Endothelial cell of umbilical vein (primary cell): Measurements from ENCODE around the gene ANKRD33B. TPM values are rescaled to one million over a fixed set of nuclear protein-coding genes. Genes with fewer than 3 reads are reported as not detected.

ENCODE experiments used
- BruUV-seq: library from RNA; stranded (reverse); fragments of 400-500 nt; replicated peaks from 2 replicates; lab custom pipeline; 2021; lab: Mats Ljungman, UMichigan
- CTCF ChIA-PET: fragments of 300-600, 350-600 bp; sonication (Branson Sonifier 250); formaldehyde crosslinking; loops from one replicate; lab custom pipeline; 2021; ENCODE audit warnings: antibody characterized with exemption, inconsistent platforms; lab: Charles Lee
- POLR2A ChIA-PET: fragments of 300-600, 350-600 bp; sonication (Branson Sonifier 250); formaldehyde crosslinking; loops from one replicate; lab custom pipeline; 2021; ENCODE audit warnings: antibody characterized with exemption, inconsistent platforms; lab: Charles Lee
- DNase-seq: peaks from one replicate; pipeline ENCODE4 v3.0.0-alpha.2; 2011; ENCODE audit warnings: low read depth, low spot score
- FAIRE-seq: peaks from 2 replicates; lab custom pipeline; 2011; peaks lifted over from hg19 to GRCh38; lab: Jason Lieb, UNC
- H2AFZ ChIP-seq: 2 replicates; pipeline ENCODE4 v1.6.0; 2012; ENCODE audit warnings: low read depth, low read length, control low read depth, inconsistent platforms
- H3K27ac ChIP-seq: 2 replicates; pipeline ENCODE4 v1.5.1; 2011; ENCODE audit warnings: low read depth, mild to moderate bottlenecking, control low read depth, low read length, moderate library complexity; ENCODE audit not compliant: insufficient read depth
- H3K27me3 ChIP-seq, 2 experiments: 2 replicates each; pipeline versions ENCODE4 v1.6.0 to v1.6.1; 2011; ENCODE audit warnings: low read length in 2 of 2, mixed read lengths in 1 of 2; ENCODE audit not compliant: control insufficient read depth in 2 of 2, insufficient read depth in 2 of 2
- H3K36me3 ChIP-seq, 2 experiments: 2 replicates in 1 of 2; 3 replicates in 1 of 2; pipeline ENCODE4 v1.5.1; 2011; ENCODE audit warnings: low read length in 2 of 2, mild to moderate bottlenecking in 1 of 2, moderate library complexity in 1 of 2; ENCODE audit not compliant: control insufficient read depth in 2 of 2, insufficient read depth in 2 of 2; ENCODE audit errors: extremely low read depth in 1 of 2
- H3K4me1 ChIP-seq: 3 replicates; pipeline ENCODE4 v1.5.1; 2011; ENCODE audit warnings: mild to moderate bottlenecking, low read length; ENCODE audit not compliant: control insufficient read depth, insufficient read depth; ENCODE audit errors: extremely low read depth
- H3K4me2 ChIP-seq: 2 replicates; pipeline ENCODE4 v1.6.1; 2011; ENCODE audit warnings: low read length, control low read depth, mixed read lengths; ENCODE audit not compliant: insufficient read depth
- H3K4me3 ChIP-seq, 3 experiments: fragments of 200-600 bp in 1 of 3; sonication (generic), shearing (Covaris generic) in 1 of 3; replicated peaks in 1 of 3; 2 replicates each; pipeline ENCODE4 v1.5.1; 2011 to 2016; ENCODE audit warnings: control low read depth in 3 of 3, low read length in 3 of 3, mild to moderate bottlenecking in 2 of 3, inconsistent platforms in 1 of 3, low read depth in 1 of 3, moderate library complexity in 1 of 3; ENCODE audit not compliant: insufficient read depth in 1 of 3
- H3K79me2 ChIP-seq: 2 replicates; pipeline ENCODE4 v1.6.0; 2012; ENCODE audit warnings: low read length, inconsistent platforms; ENCODE audit not compliant: control insufficient read depth, insufficient read depth
- H3K9ac ChIP-seq: replicated peaks from 2 replicates; pipeline ENCODE3; 2011; ENCODE audit warnings: low read length, control low read depth; ENCODE audit not compliant: insufficient read depth; ENCODE audit errors: extremely low read depth
- H3K9me1 ChIP-seq: replicated peaks from 3 replicates; pipeline ENCODE4 v1.6.0; 2011; ENCODE audit warnings: mild to moderate bottlenecking, low read length; ENCODE audit not compliant: control insufficient read depth, insufficient read depth; ENCODE audit errors: extremely low read depth
- H3K9me3 ChIP-seq: replicated peaks from 2 replicates; pipeline ENCODE4 v1.5.1; 2012; ENCODE audit warnings: low read length, inconsistent platforms; ENCODE audit not compliant: control insufficient read depth, insufficient read depth
- H4K20me1 ChIP-seq: replicated peaks from 2 replicates; pipeline ENCODE3; 2011; ENCODE audit warnings: mild to moderate bottlenecking, low read length; ENCODE audit not compliant: control insufficient read depth, insufficient read depth; ENCODE audit errors: extremely low read depth
- CTCF ChIP-seq, 2 donors: IDR thresholded peaks; 1 replicate in 1 of 2; 2 replicates in 1 of 2; pipeline ENCODE4 v1.5.1; 2011; ENCODE audit warnings: low read length in 2 of 2, mild to moderate bottlenecking in 2 of 2, moderate library complexity in 2 of 2, control low read depth in 1 of 2, inconsistent platforms in 1 of 2, low read depth in 1 of 2; ENCODE audit not compliant: insufficient read depth in 1 of 2; ENCODE audit errors: extremely low read depth in 1 of 2
- EZH2 ChIP-seq: IDR thresholded peaks from 2 replicates; pipeline ENCODE4 v1.6.1; 2012; ENCODE audit warnings: borderline replicate concordance, low read depth, mild to moderate bottlenecking, moderate library complexity, low read length, inconsistent platforms; ENCODE audit not compliant: severe bottlenecking
- FOS ChIP-seq: IDR thresholded peaks from 2 replicates; pipeline ENCODE4 v1.6.1; 2011; ENCODE audit warnings: mild to moderate bottlenecking, low read length, moderate library complexity, borderline replicate concordance; ENCODE audit not compliant: insufficient read depth
- GATA2 ChIP-seq: IDR thresholded peaks from 2 replicates; pipeline ENCODE4 v1.7.0; 2011; ENCODE audit warnings: low read depth, mild to moderate bottlenecking, moderate library complexity, mixed read lengths, low read length; ENCODE audit not compliant: insufficient read length, insufficient read depth
- JUN ChIP-seq: IDR thresholded peaks from 2 replicates; pipeline ENCODE4 v1.6.1; 2011; ENCODE audit warnings: borderline replicate concordance, low read depth; ENCODE audit not compliant: insufficient read length, insufficient read depth
- MAX ChIP-seq: IDR thresholded peaks from 2 replicates; pipeline ENCODE4 v1.6.1; 2011; ENCODE audit not compliant: insufficient read depth, insufficient read length
- MYC ChIP-seq: IDR thresholded peaks from one replicate; pipeline ENCODE4 v1.6.1; 2011; ENCODE audit warnings: mild to moderate bottlenecking, low read depth, low read length
- POLR2A ChIP-seq: IDR thresholded peaks from 2 replicates; pipeline ENCODE4 v1.6.1; 2012; ENCODE audit warnings: low read depth, mild to moderate bottlenecking, control low read depth, low read length
- POLR2AphosphoS5 ChIP-seq: IDR thresholded peaks from 2 replicates; pipeline ENCODE4 v1.6.1; 2012; ENCODE audit warnings: low read depth, mild to moderate bottlenecking, control low read depth, low read length, moderate library complexity; ENCODE audit not compliant: insufficient read depth
- dilution Hi-C: fragments of 300-500 bp; cut with MboI; formaldehyde crosslinking; loops from one replicate; pipeline ENCODE4 v1.15.0; 2019; ENCODE audit warnings: low sequenced_read_pairs; ENCODE audit not compliant: extremely low pct_ligation_motif_present
- intact Hi-C: fragments of 100-400 bp; cut with micrococcal nuclease; formaldehyde crosslinking; loops from one replicate; pipeline ENCODE4 v1.10.0; 2022
- polyA plus RNA-seq, 4 experiments: library from polyadenylated mRNA; depleted of rRNA in 3 of 4; stranded (reverse) in 3 of 4; unstranded in 1 of 4; fragments of >200 nt; gene quantifications; 2 replicates each; pipeline versions ENCODE4 v1.2.1 to v1.2.3, GENCODE V29; 2011 to 2012; ENCODE audit warnings: missing spikeins in 1 of 4
- total RNA-seq: library from RNA; stranded (reverse); gene quantifications from 2 replicates; pipeline ENCODE4 v1.2.3, GENCODE V29; 2021

Gene ANKRD33B
- total and polyA plus RNA-seq, 2 donors (not counting 3 experiments of a cell fraction or from before 2014, with no cell fraction given), result 2.4 to 5.4 TPM

GRCh38 chr5:10581867-10582511 is 18.1 kb downstream of the ANKRD33B start:
- Histone ChIP-seq H2AFZ (no peak overlapping the region), H3K4me2 (no peak overlapping the region), H3K4me1 (peaks cover 12% of the 10 kb centered on the region), H3K27me3 (no peaks in the 10 kb centered on the region), H3K79me2 (peaks cover 10% of the 10 kb centered on the region), H4K20me1 (no peaks in the 10 kb centered on the region), H3K27ac (no peak overlapping the region), H3K36me3 (no peaks in the 10 kb centered on the region), H3K9ac (no peak overlapping the region), H3K9me1 (no peaks in the 10 kb centered on the region), H3K9me3 (no peaks in the 10 kb centered on the region), H3K4me3 (no peak overlapping the region)
- no TSS peak for BruUV-seq
- dilution Hi-C loops, result no loop called here
- DNase-seq (no peak), FAIRE-seq (no peak)
- no peak for TF ChIP-seq POLR2AphosphoS5
- no peak for TF ChIP-seq CTCF (IDR thresholded peaks at IDR 0.05; ENCODE audit: extremely low read depth in 1 of 2, insufficient read depth in 1 of 2, low read depth in 1 of 2, low read length in 2 of 2)
- TF ChIP-seq MYC, result no peak
- no peak for TF ChIP-seq JUN
- TF ChIP-seq MAX, result no peak
- ChIA-PET POLR2A (no interaction called here), CTCF (no interaction called here)
- intact Hi-C loops, result no loop called here

- intact Hi-C loops (no loop called here), dilution Hi-C loops (no loop called here)
- CTCF ChIA-PET, result no interaction called here
- H3K27me3 ChIP-seq, result no peaks in the 10 kb centered on the region
- H3K27ac ChIP-seq, result no peak overlapping the region
- H3K79me2 ChIP-seq, result peaks cover 10% of the 10 kb centered on the region
- POLR2A ChIA-PET, result no interaction called here
- FAIRE-seq (no peak), DNase-seq (no peak)
- H3K4me1 ChIP-seq, result peaks cover 9% of the 10 kb centered on the region
- no peak for TF ChIP-seq POLR2A
- no peak for TF ChIP-seq JUN
- no peak for TF ChIP-seq MAX
- TF ChIP-seq CTCF (IDR thresholded peaks at IDR 0.05; ENCODE audit: extremely low read depth in 1 of 2, insufficient read depth in 1 of 2, low read depth in 1 of 2, low read length in 2 of 2), result no peak
- TF ChIP-seq FOS, result no peak
- no peak for TF ChIP-seq EZH2
- no peak for TF ChIP-seq GATA2
- TF ChIP-seq POLR2AphosphoS5, result no peak
- TF ChIP-seq MYC, result no peak
- no peaks in the 10 kb centered on the region for H3K36me3 ChIP-seq
- H3K4me3 ChIP-seq, result no peak overlapping the region
- H3K9me3 ChIP-seq, result no peaks in the 10 kb centered on the region
- no peak overlapping the region for H3K4me2 ChIP-seq
- no peaks in the 10 kb centered on the region for H4K20me1 ChIP-seq
- no peak overlapping the region for H3K9ac ChIP-seq
- no peak overlapping the region for H2AFZ ChIP-seq
- H3K9me1 ChIP-seq, result no peaks in the 10 kb centered on the region
- BruUV-seq, result no TSS peak
Observed at GRCh38 chr5:10582512-10582897, 18.6 kb downstream of the ANKRD33B start.
